HT1080 (cell line): Measurements from ENCODE around the gene PGM1. TPM values are rescaled to one million over a fixed set of nuclear protein-coding genes. Genes with fewer than 3 reads are reported as not detected.
A peak's percentile ranks its signal among the peaks of the same experiment; 100 is the strongest.

ENCODE experiments used
- DNase-seq: peaks from one replicate; pipeline ENCODE4 v3.0.0-alpha.2; 2015; ENCODE audit warnings: low read depth
- total RNA-seq: library from RNA; depleted of rRNA; stranded (reverse); fragments of >200 nt; shearing (Covaris generic); gene quantifications from 2 replicates; pipeline ENCODE4 v1.2.3, GENCODE V29; 2014

Gene PGM1
- total RNA-seq, 1 experiment from 2014 or later = 34.4 TPM

- no peak for DNase-seq
Measured at GRCh38 chr1:63632110-63632509, 38.9 kb downstream of the PGM1 start.

DNA sequence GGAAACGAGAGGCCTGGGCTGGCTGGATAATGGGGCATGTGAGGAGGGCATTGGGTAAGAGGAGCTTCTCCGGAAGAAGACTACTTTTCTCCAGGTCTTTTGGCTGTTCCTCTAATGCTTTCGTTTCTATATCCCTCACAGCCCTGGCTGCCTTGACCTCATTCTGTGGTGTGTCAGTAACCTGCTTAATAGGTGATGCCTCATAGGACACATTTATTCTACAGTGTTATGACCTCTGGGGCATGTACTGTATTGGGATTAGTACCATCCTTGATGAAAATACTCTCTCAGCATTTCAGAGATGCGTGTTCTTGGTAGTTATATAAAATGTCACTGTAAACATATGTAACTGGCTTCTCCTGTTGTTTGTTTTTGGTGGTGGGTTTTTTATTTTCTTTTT, 40.1 kb downstream of the PGM1 start:
- DNase-seq = no peak

DNA sequence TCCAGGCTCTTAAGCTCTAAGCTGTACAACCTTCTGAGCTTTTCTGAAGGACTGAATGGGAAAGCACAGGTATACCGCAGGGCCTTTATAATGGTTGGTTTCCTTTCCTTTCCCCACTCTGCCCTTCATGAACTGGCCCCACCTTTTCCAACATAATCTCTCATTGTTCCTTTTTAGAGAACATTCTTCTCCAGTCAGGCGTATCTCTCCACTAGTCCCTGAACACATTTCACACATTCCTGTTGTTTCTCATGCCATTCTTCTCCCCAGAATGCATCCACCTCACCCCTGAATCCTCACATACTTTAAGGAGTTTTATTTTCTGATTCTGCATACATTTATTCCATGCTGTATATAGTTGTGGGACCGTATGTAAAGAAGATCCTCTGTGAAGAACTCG, 41.3 kb downstream of the PGM1 start:
- no peak for DNase-seq

- no peak for DNase-seq
Measured at GRCh38 chr1:63635681-63636080, 42.5 kb downstream of the PGM1 start.

- DNase-seq = no peak
Measured at GRCh38 chr1:63636192-63637105, 43.2 kb downstream of the PGM1 start.

DNA sequence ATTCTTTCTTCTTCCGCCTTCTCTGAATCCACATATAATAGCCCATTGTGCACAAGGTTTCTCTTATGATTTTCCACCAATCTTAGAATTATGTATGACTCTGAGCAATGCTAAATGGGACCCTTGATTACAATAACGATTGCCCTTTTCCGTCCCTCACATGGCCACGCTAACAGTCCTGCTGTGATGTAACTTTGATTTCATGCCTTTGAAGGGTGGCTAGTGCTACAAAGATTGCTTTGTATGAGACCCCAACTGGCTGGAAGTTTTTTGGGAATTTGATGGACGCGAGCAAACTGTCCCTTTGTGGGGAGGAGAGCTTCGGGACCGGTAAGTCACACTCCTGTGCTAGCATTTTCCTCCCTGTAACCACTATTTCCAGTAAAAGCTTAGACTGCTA, 45.3 kb downstream of the PGM1 start:
- no peak for DNase-seq

- no peak for DNase-seq
Measured at GRCh38 chr1:63638875-63639274, 45.7 kb downstream of the PGM1 start.

DNA sequence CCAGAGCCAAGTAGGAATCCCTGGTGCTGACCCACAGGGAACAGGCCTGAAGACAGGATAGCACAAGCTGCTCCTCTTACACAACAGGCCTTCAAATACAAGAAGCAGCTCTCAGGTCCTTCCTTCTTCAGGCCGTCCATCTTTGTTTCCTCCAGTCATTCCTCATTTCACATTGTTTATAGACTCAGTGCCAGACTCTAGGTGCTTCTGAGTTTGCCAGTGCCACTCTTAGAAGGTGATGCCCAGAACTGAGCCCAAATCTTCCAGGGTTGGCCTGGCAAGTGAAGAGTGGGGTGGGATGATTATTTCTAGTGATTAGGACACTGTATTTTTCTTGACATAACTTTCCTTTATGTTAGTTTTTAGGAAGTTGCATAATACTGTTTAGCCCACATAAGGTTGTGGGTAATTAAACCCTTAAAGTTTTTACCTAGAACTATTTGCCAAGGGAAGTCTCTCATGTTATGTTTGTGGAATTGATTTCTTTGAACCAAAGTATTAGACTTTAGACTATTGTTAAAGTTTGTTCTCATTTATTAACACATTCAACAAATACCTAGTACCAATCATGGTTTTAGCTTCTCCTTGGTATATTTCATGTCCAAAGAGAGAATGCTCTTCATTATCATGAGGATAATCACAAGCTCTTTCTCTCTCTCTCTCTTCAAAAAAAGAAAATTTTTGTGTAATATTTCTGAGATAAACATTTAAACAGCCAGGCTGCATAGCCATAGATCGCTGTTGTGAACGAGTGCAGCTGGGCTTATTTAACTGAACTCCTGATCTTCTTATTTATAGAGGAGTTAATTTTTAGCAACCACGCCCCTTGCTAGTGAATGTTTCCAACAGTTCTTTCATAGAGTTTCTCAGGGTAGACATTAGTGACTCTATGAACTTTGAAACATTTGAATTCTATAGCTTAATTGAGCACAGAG, 47.7 kb downstream of the PGM1 start:
- no peak for DNase-seq

- DNase-seq = no peak
Measured at GRCh38 chr1:63641615-63642014, 48.4 kb downstream of the PGM1 start.

GRCh38 chr1:63642901-63643300, 49.7 kb downstream of the PGM1 start:
- no peak for DNase-seq

- DNase-seq = no peak
Measured at GRCh38 chr1:63643517-63643916, 50.3 kb downstream of the PGM1 start.

- no peak for DNase-seq
Measured at GRCh38 chr1:63643926-63644325, 50.7 kb downstream of the PGM1 start.

DNA sequence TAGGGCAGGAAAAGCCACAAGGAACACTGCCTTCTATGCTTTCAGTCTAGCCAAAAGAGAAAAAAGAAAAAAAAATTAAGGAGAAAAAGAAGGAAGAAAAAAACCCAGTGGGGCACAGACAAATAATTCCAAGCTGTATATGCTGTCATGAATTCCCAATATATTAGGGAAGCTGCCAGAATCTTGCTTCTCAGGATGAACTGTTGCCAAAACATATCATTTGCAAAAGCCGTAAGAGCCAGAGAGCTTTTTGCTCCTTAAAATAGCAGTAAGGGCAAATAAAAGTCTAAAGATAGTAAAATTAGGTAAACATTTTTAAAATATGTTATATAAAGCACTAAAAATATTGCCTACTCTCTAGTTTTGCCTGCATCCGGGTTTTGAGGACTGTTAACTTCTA, 52.1 kb downstream of the PGM1 start:
- DNase-seq = no peak

DNA sequence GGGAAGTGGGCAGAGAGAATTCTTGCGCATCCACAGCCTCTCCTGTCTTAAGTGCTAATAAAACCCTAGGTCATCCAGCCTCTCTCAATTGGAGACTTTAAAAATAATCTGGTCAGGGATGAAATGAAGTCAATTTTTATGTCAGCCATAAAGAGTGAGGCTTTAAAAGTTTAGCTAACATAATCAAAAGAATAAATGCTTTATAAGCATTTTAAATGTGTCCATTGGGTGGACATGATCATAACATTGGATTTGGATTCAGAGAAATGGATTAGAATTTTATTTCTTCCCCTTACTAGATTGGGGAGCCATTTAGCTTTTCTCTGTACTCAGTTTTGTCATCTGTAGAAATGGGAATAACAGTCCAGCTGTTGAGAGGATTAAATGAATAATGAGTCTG, 55.5 kb downstream of the PGM1 start:
- DNase-seq = no peak

GRCh38 chr1:63651161-63651701, 58.0 kb downstream of the PGM1 start:
- peak; percentile 32 for DNase-seq

- no peak for DNase-seq
Measured at GRCh38 chr1:63653976-63654375, 60.8 kb downstream of the PGM1 start.

DNA sequence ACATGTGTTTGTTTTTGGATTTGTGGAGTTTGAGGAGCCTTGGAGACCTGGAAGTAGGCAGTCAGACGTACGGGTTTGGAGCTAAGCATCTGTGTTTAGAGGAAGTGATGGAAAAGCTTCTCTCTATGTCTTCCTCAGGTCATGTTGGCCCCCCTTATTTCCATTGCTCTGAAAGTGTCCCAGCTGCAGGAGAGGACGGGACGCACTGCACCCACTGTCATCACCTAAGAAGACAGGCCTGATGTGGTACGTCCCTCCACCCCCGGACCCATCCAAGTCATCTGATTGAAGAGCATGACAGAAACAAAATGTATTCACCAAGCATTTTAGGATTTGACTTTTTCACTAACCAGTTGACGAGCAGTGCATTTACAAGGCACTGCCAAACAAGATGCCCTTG, 66.2 kb downstream of the PGM1 start:
- no peak for DNase-seq

DNA sequence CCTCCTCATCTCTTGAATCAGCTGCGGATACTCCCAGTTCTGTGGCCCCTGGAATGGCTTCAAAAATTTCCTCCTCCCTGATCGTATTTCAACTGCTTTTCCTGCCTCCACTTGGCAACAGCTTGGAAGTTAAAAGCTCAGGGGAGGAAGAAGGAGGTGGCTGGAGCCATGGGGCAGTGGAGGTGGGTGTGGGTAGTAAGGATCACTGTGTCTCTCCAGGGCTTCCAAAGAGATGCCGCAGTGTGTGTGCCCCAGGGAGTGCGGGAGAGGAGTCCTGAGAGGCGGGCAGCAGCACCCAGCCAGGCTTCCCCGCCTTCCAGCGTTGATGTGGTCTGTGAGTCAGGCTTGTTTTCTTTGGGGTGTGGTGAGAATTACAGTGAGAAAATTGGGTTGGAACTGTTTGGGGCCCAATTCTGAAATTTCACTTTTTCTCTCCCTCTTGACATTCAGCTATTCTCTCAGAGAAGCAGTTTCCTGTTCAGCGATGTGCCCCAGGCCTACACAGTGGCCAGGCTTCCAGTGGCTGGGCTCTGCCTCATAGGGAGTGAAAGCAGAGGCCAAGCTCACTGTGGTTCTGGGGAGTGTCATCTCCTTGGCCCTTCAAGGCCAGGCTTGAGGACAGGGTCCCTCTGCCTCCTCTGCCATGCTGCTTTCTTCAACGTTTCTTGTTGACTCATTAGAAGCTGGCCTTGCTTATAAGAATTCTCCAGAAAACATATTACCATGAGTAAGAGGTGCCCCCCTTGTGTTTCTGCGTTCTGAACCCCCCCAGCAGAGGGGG, 69.0 kb downstream of the PGM1 start:
- DNase-seq = peak; percentile 93

GRCh38 chr1:63662841-63663240, 69.6 kb downstream of the PGM1 start:
- peak; percentile 96 for DNase-seq

DNA sequence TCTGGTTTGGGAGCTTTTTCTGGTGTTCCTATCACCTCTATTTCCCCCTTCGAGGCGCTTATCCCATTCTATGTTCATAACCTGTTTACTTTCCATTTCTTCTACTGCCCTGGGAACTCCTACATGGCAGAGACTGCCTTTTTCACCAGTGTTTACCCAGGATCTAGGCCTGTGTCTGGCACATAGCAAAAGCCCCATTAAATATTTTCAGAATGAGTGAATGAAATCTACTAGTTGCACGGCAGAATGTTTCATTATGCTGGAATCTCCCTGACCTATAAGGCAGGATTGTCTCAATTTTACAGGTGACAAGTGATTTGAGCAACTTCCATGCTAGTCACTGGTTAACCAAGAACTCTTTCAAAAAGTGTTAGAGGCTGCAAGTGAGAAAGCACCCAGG, 70.1 kb downstream of the PGM1 start:
- peak; percentile 51 for DNase-seq

DNA sequence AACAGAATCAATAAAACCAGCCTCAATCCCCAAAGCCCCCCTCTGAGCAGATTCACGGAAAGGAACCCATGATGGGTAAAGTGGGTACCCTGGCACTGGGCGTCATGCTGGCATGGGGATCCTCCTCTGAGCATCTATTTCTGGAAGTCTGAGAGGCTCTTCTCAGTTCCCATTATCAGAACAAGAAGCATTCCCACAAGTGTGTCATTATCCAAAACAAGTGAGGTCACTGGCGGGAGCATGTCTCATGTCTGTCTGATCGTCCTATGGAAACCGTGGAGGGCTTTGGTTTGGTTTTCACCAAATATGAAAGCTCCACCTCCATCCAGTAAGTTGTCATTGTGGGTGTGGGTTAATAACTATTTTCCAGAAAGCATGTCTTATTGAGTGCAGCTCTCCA, 70.7 kb downstream of the PGM1 start:
- peak; percentile 27 for DNase-seq
